MM.1S (cell line): ENCODE results near the gene TSPAN9.

ENCODE experiments used
- EZH2 ChIP-seq: fragments of 300-600 bp; sonication (generic); optimal IDR thresholded peaks from 2 replicates; pipeline ENCODE3; 2017; ENCODE audit warnings: low read depth, mild to moderate bottlenecking, antibody characterized with exemption, low read length, mixed read lengths
- EZH2phosphoT487 ChIP-seq: fragments of 300-600 bp; sonication (generic); IDR thresholded peaks from 2 replicates; pipeline ENCODE4 v1.6.1; 2018; ENCODE audit warnings: antibody characterized with exemption, low read length
- TF ChIP-seq, protein P1 (sequence below): fragments of 300-600 bp; sonication (generic); IDR thresholded peaks from 2 replicates; pipeline ENCODE4 v1.5.1; 2016; ENCODE audit warnings: antibody characterized with exemption, low read length, mixed read lengths

- TF ChIP-seq EZH2phosphoT487, result no peak
- TF ChIP-seq, protein P1, sequence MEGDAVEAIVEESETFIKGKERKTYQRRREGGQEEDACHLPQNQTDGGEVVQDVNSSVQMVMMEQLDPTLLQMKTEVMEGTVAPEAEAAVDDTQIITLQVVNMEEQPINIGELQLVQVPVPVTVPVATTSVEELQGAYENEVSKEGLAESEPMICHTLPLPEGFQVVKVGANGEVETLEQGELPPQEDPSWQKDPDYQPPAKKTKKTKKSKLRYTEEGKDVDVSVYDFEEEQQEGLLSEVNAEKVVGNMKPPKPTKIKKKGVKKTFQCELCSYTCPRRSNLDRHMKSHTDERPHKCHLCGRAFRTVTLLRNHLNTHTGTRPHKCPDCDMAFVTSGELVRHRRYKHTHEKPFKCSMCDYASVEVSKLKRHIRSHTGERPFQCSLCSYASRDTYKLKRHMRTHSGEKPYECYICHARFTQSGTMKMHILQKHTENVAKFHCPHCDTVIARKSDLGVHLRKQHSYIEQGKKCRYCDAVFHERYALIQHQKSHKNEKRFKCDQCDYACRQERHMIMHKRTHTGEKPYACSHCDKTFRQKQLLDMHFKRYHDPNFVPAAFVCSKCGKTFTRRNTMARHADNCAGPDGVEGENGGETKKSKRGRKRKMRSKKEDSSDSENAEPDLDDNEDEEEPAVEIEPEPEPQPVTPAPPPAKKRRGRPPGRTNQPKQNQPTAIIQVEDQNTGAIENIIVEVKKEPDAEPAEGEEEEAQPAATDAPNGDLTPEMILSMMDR, result no peak
- no peak for TF ChIP-seq EZH2
Measured at GRCh38 chr12:3267690-3268089, 190.5 kb downstream of the TSPAN9 start.
